Nephron progenitor cell (in vitro differentiated cells): Measurements from ENCODE around the gene BTG2.

Experiments
- DNase-seq: peaks from one replicate; pipeline ENCODE4 v3.0.0; 2021
- H3K27ac Mint-ChIP-seq: 2 replicates; pipeline ENCODE4 v1.8.0; 2021; ENCODE audit warnings: mild to moderate bottlenecking, moderate library complexity, mixed read lengths
- H3K27me3 Mint-ChIP-seq: 2 replicates; pipeline ENCODE4 v1.8.0; 2021; ENCODE audit warnings: mild to moderate bottlenecking, low read depth, mixed read lengths; ENCODE audit not compliant: poor library complexity
- H3K36me3 Mint-ChIP-seq: 2 replicates; pipeline ENCODE4 v1.8.0; 2021; ENCODE audit warnings: low read depth, mixed read lengths
- H3K4me1 Mint-ChIP-seq: 2 replicates; pipeline ENCODE4 v1.8.0; 2021; ENCODE audit warnings: mixed read lengths
- H3K4me3 Mint-ChIP-seq: 2 replicates; pipeline ENCODE4 v1.8.0; 2021; ENCODE audit warnings: mild to moderate bottlenecking, moderate library complexity, mixed read lengths
- H3K9me3 Mint-ChIP-seq: 2 replicates; pipeline ENCODE4 v1.8.0; 2021; ENCODE audit warnings: mild to moderate bottlenecking, moderate library complexity, mixed read lengths
- CTCF ChIP-seq: fragments of 200-600 bp; sonication (generic); IDR thresholded peaks from 2 replicates; pipeline ENCODE4 v1.5.0; 2021; ENCODE audit warnings: antibody characterized with exemption

The BTG2 gene

DNA sequence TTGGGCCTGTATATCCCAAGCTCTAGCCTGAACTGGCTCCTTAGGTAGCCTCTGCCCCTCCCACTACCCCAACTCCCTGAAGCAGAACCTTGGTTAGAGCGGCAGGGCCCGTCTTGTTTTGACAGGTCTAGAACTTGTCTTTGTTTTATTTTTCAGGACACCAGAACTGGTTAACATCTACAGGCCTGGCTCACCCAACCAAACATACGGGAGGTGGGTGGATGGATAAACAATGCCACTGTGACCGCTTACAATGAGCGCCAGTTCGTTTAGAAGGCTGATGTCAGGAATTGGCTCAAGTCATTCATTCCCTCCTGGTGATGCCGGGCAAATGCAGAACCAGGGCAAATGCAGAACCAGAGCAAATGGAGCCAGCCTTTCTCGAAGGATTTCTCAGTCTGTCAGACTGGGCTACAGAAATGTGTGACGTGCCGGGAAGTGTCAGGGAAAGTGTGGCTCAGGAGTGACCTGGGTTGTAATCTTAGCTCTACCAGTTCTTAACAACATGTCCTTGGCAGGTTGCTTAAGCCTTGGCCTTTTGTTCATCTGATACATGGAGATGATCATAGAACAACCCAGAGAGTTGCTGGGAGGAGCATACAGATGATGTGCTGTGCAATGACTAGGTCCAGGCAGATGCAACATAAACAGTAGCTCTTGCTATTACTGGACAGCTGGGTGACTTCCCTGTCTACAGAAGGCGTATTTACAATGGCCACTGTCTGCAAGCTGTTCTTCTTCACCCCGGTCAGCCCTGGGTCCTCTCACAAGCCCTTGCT is 30.5 kb upstream of the BTG2 start:
- Mint-ChIP-seq H3K36me3 (no peaks in the 10 kb centered on the region), H3K27ac (no peak overlapping the region), H3K27me3 (no peaks in the 10 kb centered on the region), H3K9me3 (no peaks in the 10 kb centered on the region), H3K4me3 (no peak overlapping the region), H3K4me1 (peaks cover 81% of the 10 kb centered on the region)
- no peak for DNase-seq
- no peak for TF ChIP-seq CTCF

- Mint-ChIP-seq H3K4me1 (peaks cover 89% of the 10 kb centered on the region), H3K27me3 (no peaks in the 10 kb centered on the region)
- no peak for DNase-seq
These were observed 29.6 kb upstream of the BTG2 start for GRCh38 chr1:203275656-203276272.

DNA sequence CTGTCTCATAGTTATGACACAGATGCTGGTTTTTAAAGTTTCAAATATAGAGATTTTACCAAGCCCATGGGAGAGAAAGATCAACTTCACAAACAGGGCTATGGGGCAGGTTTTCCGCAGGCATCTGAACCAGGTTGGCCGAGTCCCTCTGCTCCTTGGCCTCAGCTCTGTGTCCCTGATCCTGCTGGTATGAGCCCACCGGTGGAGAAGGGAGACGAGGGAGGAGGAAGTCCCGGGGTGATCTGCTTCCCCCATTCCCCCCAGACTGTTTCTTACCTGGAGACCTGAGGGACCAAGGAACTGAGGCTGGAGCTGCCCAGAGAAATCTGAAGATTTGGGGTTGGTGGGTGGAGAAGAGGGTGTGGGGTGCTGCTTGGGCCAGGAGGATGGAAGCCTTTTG is 28.9 kb upstream of the BTG2 start:
- no peak for TF ChIP-seq CTCF
- no peak overlapping the region for H3K27ac Mint-ChIP-seq
- H3K9me3 Mint-ChIP-seq = no peaks in the 10 kb centered on the region
- H3K4me3 Mint-ChIP-seq = no peak overlapping the region
- peaks cover 90% of the 10 kb centered on the region for H3K4me1 Mint-ChIP-seq
- no peaks in the 10 kb centered on the region for H3K27me3 Mint-ChIP-seq
- no peak for DNase-seq
- no peaks in the 10 kb centered on the region for H3K36me3 Mint-ChIP-seq

More at GRCh38 chr1:203275656-203276272, 29.6 kb upstream of the BTG2 start:
- Mint-ChIP-seq H3K27ac (peak overlapping the region; percentile 72), H3K4me3 (no peak overlapping the region), H3K36me3 (no peaks in the 10 kb centered on the region), H3K9me3 (no peaks in the 10 kb centered on the region)
- TF ChIP-seq CTCF = no peak

DNA sequence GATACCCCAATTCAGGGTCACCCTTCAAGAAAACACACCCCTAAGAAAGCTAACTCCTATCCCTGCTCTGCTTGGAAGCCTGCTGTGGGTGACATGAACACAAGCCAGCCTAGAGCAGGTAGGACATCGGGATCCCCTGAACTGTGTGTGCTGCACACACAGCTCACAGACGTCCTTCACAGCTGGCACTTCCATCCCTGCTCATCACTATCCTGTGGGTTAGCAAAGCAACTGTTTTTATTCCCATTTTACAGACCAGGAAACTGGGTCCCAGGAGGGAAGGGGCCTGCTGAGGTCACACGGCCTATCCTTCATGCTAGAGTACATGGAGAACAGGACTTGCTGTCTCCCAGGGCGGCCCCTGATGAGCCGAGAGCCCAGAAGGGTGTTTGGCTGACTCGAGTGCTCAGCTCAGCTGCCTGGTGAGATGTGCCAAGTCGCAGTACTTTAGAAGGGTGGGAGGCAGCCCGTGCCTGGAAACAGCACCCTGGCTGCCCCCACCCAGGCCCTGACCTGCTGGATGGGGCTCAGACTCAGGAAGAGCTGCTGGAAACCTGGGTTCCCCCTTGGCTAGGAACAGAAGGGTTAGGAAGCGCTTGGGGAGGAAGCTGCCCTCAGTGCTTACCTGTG is 28.3 kb upstream of the BTG2 start:
- no peaks in the 10 kb centered on the region for H3K9me3 Mint-ChIP-seq
- H3K27ac Mint-ChIP-seq = no peak overlapping the region
- TF ChIP-seq CTCF = no peak
- peaks cover 90% of the 10 kb centered on the region for H3K4me1 Mint-ChIP-seq
- no peak for DNase-seq
- H3K27me3 Mint-ChIP-seq = no peaks in the 10 kb centered on the region
- H3K4me3 Mint-ChIP-seq = no peak overlapping the region
- no peaks in the 10 kb centered on the region for H3K36me3 Mint-ChIP-seq

GRCh38 chr1:203278082-203278884 is 27.0 kb upstream of the BTG2 start:
- peak overlapping the region; percentile 50 for H3K27ac Mint-ChIP-seq
- H3K27me3 Mint-ChIP-seq = no peaks in the 10 kb centered on the region
- DNase-seq = peak; percentile 63
- H3K9me3 Mint-ChIP-seq = no peaks in the 10 kb centered on the region
- H3K36me3 Mint-ChIP-seq = no peaks in the 10 kb centered on the region
- peaks cover 96% of the 10 kb centered on the region for H3K4me1 Mint-ChIP-seq
- H3K4me3 Mint-ChIP-seq = peak overlapping the region; percentile 30
- TF ChIP-seq CTCF = no peak
